SK-N-SH treated with all-trans-retinoic acid at 6 μM for 48 hours (cell line): ENCODE results near the gene VTI1A.

Experiments used
- ATAC-seq: fragments of 200-7000 bp; cut with Tn5 transposase; 3 replicates; pipeline ENCODE4 v1.9.1; 2020; ENCODE audit warnings: mild to moderate bottlenecking, moderate library complexity
- ARNTL ChIP-seq: fragments of 450-650 bp; formaldehyde crosslinking; IDR thresholded peaks from 2 replicates; pipeline ENCODE4 v1.5.0; 2020; ENCODE audit warnings: low read depth, mild to moderate bottlenecking, moderate library complexity, borderline replicate concordance
- BACH2 ChIP-seq: fragments of 250-450 bp; sonication (Bioruptor Pico); IDR thresholded peaks from 2 replicates; pipeline ENCODE4 v1.9.0; 2021; ENCODE audit warnings: mild to moderate bottlenecking, borderline replicate concordance
- CSDC2 ChIP-seq: fragments of 250-450 bp; sonication (Bioruptor Pico); IDR thresholded peaks from 2 replicates; pipeline ENCODE4 v1.5.0; 2020; ENCODE audit warnings: mild to moderate bottlenecking, moderate library complexity
- CSRNP3 ChIP-seq: fragments of 250-450 bp; sonication (Bioruptor Pico); IDR thresholded peaks from 2 replicates; pipeline ENCODE4 v1.5.1; 2021; ENCODE audit warnings: mild to moderate bottlenecking, moderate library complexity
- ESRRG ChIP-seq: fragments of 250-450 bp; sonication (Bioruptor Pico); IDR thresholded peaks from 2 replicates; pipeline ENCODE4 v1.6.1; 2021; ENCODE audit warnings: mild to moderate bottlenecking
- GLIS3 ChIP-seq: fragments of 250-450 bp; sonication (Bioruptor Pico); IDR thresholded peaks from 2 replicates; pipeline ENCODE4 v1.5.0; 2020; ENCODE audit warnings: mild to moderate bottlenecking, moderate library complexity
- ISL1 ChIP-seq: fragments of 250-450 bp; sonication (Bioruptor Pico); IDR thresholded peaks from 2 replicates; pipeline ENCODE4 v2.1.2; 2022; ENCODE audit warnings: mild to moderate bottlenecking, moderate library complexity
- OSR1 ChIP-seq: fragments of 250-450 bp; sonication (Bioruptor Pico); IDR thresholded peaks from 2 replicates; pipeline ENCODE4 v1.8.0; 2022; ENCODE audit warnings: moderate library complexity, mild to moderate bottlenecking, inconsistent platforms
- PATZ1 ChIP-seq: fragments of 250-450 bp; sonication (Bioruptor Pico); IDR thresholded peaks from 2 replicates; pipeline ENCODE4 v1.8.0; 2020; ENCODE audit warnings: mild to moderate bottlenecking, moderate library complexity, borderline replicate concordance
- POU6F1 ChIP-seq: fragments of 250-450 bp; sonication (Bioruptor Pico); IDR thresholded peaks from 2 replicates; pipeline ENCODE4 v1.8.0; 2021; ENCODE audit warnings: low read depth, mild to moderate bottlenecking, moderate library complexity, borderline replicate concordance
- PPARA ChIP-seq: fragments of 250-450 bp; sonication (Bioruptor Pico); IDR thresholded peaks from 2 replicates; pipeline ENCODE4 v1.5.0; 2020; ENCODE audit warnings: mild to moderate bottlenecking, borderline replicate concordance
- SNAI2 ChIP-seq: fragments of 250-450 bp; sonication (Bioruptor Pico); IDR thresholded peaks from 2 replicates; pipeline ENCODE4 v1.5.0; 2020; ENCODE audit warnings: mild to moderate bottlenecking, moderate library complexity
- TCF4 ChIP-seq: fragments of 250-450 bp; sonication (Bioruptor Pico); IDR thresholded peaks from 2 replicates; pipeline ENCODE4 v1.8.0; 2021; ENCODE audit warnings: mild to moderate bottlenecking, moderate library complexity, borderline replicate concordance
- TOX ChIP-seq: fragments of 250-450 bp; sonication (Bioruptor Pico); IDR thresholded peaks from 2 replicates; pipeline ENCODE4 v1.8.0; 2021; ENCODE audit warnings: mild to moderate bottlenecking, moderate library complexity, borderline replicate concordance
- TSHZ2 ChIP-seq: fragments of 250-450 bp; sonication (Bioruptor Pico); IDR thresholded peaks from 2 replicates; pipeline ENCODE4 v1.5.0; 2020; ENCODE audit warnings: mild to moderate bottlenecking, moderate library complexity
- ZC3H10 ChIP-seq: fragments of 250-450 bp; sonication (Bioruptor Pico); IDR thresholded peaks from 2 replicates; pipeline ENCODE4 v1.5.1; 2021; ENCODE audit warnings: mild to moderate bottlenecking, moderate library complexity
- ZFP3 ChIP-seq: fragments of 250-450 bp; sonication (Bioruptor Pico); IDR thresholded peaks from 2 replicates; pipeline ENCODE4 v1.5.0; 2020; ENCODE audit warnings: mild to moderate bottlenecking, moderate library complexity
- ZFP30 ChIP-seq: fragments of 450-650 bp; formaldehyde crosslinking; IDR thresholded peaks from 2 replicates; pipeline ENCODE4 v1.5.0; 2022; ENCODE audit warnings: mild to moderate bottlenecking, moderate library complexity
- ZNF565 ChIP-seq: fragments of 450-650 bp; formaldehyde crosslinking; conservative IDR thresholded peaks from 2 replicates; pipeline ENCODE4 v1.5.0; 2020; ENCODE audit warnings: low read depth, mild to moderate bottlenecking, moderate library complexity
- ZNF70 ChIP-seq: fragments of 450-650 bp; formaldehyde crosslinking; IDR thresholded peaks from 2 replicates; pipeline ENCODE4 v1.5.0; 2020; ENCODE audit warnings: mild to moderate bottlenecking, moderate library complexity
- ZNF8 ChIP-seq: fragments of 450-650 bp; formaldehyde crosslinking; IDR thresholded peaks from 2 replicates; pipeline ENCODE4 v1.5.0; 2020; ENCODE audit warnings: mild to moderate bottlenecking, moderate library complexity

Gene VTI1A

DNA sequence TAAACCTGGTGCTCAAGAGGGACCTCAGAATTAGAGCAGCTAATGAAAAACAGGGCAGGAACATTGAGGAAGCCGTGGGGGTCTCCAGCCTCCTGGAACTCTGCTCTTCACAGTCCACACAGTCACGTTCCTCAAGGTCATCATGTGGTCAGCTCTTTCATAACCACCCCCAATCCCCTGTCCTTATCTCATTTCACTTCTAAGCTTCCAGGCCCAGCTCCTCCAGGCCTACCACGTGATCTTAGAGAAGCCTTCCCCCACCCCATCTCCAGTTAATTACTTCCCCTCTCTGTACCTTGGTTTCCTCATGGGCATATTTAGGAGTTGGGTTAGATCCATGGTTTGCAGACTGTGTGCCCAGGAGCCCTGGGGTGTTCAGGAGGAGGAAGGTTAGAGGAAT is 396.6 kb downstream of the VTI1A start:
- ATAC-seq: no peak
- TF ChIP-seq ZFP3 (CRISPR knock-in tag) (no peak), TSHZ2 (no peak), ZNF565 (CRISPR knock-in tag) (no peak), ISL1 (CRISPR knock-in tag) (no peak), ZNF70 (no peak), GLIS3 (CRISPR knock-in tag) (no peak), ARNTL (CRISPR knock-in tag) (no peak), TOX (CRISPR knock-in tag) (no peak), ZFP30 (CRISPR knock-in tag) (no peak), ZC3H10 (CRISPR knock-in tag) (no peak), ESRRG (CRISPR knock-in tag) (no peak), OSR1 (CRISPR knock-in tag) (no peak), CSDC2 (CRISPR knock-in tag) (no peak), PPARA (CRISPR knock-in tag) (no peak), TCF4 (CRISPR knock-in tag) (no peak), PATZ1 (no peak)

DNA sequence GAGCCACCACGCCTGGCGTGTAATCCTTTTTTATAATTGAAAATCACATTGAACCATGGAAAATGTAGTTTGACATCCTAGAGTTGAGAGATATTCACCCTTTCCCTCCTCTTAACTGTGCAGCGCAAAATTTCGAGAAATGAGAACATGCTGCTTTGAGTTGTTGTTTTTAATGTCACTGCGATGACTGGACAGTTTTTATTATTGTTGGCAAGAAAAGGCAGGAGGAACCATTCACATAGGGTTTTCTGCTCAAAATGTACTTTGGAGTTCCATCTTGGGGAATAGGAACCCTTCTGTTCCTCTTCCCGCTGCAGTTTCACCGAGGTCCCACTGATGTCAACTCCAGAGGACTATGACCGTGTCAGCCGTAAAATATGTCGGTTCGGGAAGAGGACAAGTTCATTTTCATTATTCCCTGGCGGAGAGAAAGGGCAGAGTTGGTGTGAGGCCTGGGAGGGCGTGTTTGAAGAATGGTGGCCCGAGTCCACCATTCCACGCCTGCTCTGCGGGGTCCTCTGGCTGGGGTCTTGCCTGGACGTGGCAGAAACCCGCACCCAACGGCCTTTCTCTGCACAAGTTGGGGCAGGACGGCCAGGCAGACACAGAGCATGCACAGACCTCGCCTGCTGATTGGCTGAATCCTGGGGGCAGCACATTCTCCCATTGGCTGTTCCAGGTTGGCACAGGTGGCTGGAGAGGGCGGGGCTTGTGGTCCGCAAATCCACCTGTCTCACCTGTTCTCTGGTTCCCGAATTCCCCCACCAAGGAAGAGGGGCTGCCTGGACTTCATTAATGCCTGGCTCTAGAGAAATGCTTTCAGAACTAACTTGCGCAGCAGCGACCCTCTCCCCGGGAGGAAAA is 397.9 kb downstream of the VTI1A start:
- ATAC-seq: no peak
- TF ChIP-seq PATZ1 (no peak), SNAI2 (CRISPR knock-in tag) (no peak), TOX (CRISPR knock-in tag) (no peak), ZNF565 (CRISPR knock-in tag) (no peak), BACH2 (CRISPR knock-in tag) (no peak), POU6F1 (CRISPR knock-in tag) (no peak), ZFP3 (CRISPR knock-in tag) (no peak), TSHZ2 (no peak), ZNF8 (CRISPR knock-in tag) (no peak), CSRNP3 (CRISPR knock-in tag) (no peak), GLIS3 (CRISPR knock-in tag) (no peak), ZFP30 (CRISPR knock-in tag) (no peak), ISL1 (CRISPR knock-in tag) (no peak), ESRRG (CRISPR knock-in tag) (no peak), ZNF70 (no peak)
